H9 (cell line): ENCODE results near the gene CD200. TPM values are rescaled to one million over a fixed set of nuclear protein-coding genes. Genes with fewer than 3 reads are reported as not detected.

ENCODE experiments used
- DNase-seq: peaks from one replicate; pipeline ENCODE4 v3.0.0-alpha.2; 2017
- H2AFZ ChIP-seq: one replicate; pipeline ENCODE4 v1.6.1; 2013; ENCODE audit warnings: mild to moderate bottlenecking, low read length, control low read depth, moderate library complexity
- H2AK5ac ChIP-seq: 2 replicates; pipeline ENCODE4 v1.6.1; 2013; ENCODE audit warnings: low read length, control low read depth, mixed read lengths; ENCODE audit not compliant: insufficient read length
- H2BK120ac ChIP-seq: one replicate; pipeline ENCODE4 v1.6.1; 2013; ENCODE audit warnings: low read depth, mild to moderate bottlenecking, low read length, control low read depth, inconsistent platforms; ENCODE audit not compliant: poor library complexity, severe bottlenecking
- H2BK12ac ChIP-seq: 2 replicates; pipeline ENCODE4 v1.6.1; 2013; ENCODE audit warnings: low read length, control low read depth, mixed read lengths, low read depth; ENCODE audit not compliant: insufficient read length
- H2BK15ac ChIP-seq: 2 replicates; pipeline ENCODE4 v1.6.1; 2013; ENCODE audit warnings: low read depth, low read length, control low read depth
- H2BK20ac ChIP-seq: one replicate; pipeline ENCODE4 v1.6.1; 2013; ENCODE audit warnings: low read depth, mild to moderate bottlenecking, low read length, control low read depth, inconsistent platforms; ENCODE audit not compliant: poor library complexity, severe bottlenecking
- H2BK5ac ChIP-seq: 2 replicates; pipeline ENCODE4 v1.6.1; 2013; ENCODE audit warnings: low read length, control low read depth, mixed read lengths; ENCODE audit not compliant: insufficient read length
- H3K14ac ChIP-seq: 2 replicates; pipeline ENCODE4 v1.6.1; 2013; ENCODE audit warnings: low read length, control low read depth; ENCODE audit not compliant: insufficient read depth
- H3K18ac ChIP-seq: 2 replicates; pipeline ENCODE4 v1.6.1; 2013; ENCODE audit warnings: low read depth, mild to moderate bottlenecking, mixed read lengths, low read length, control low read depth; ENCODE audit not compliant: insufficient read length
- H3K23ac ChIP-seq: 2 replicates; pipeline ENCODE4 v1.6.1; 2013; ENCODE audit warnings: low read length, control low read depth, mixed read lengths, low read depth; ENCODE audit not compliant: insufficient read length
- H3K23me2 ChIP-seq: 2 replicates; pipeline ENCODE4 v1.6.1; 2013; ENCODE audit warnings: low read depth, mild to moderate bottlenecking, mixed read lengths, low read length, control low read depth; ENCODE audit not compliant: insufficient read length, poor library complexity, severe bottlenecking
- H3K27ac ChIP-seq: 2 replicates; pipeline ENCODE4 v1.5.1; 2013; ENCODE audit warnings: low read length, control low read depth, mixed read lengths, low read depth; ENCODE audit not compliant: insufficient read length
- H3K27me3 ChIP-seq: 2 replicates; pipeline ENCODE4 v1.6.1; 2013; ENCODE audit warnings: low read length, control low read depth, inconsistent platforms; ENCODE audit not compliant: insufficient read depth
- H3K4ac ChIP-seq: 2 replicates; pipeline ENCODE4 v1.6.1; 2013; ENCODE audit warnings: low read depth, mild to moderate bottlenecking, control low read depth, inconsistent platforms, low read length, moderate library complexity
- H3K4me1 ChIP-seq: 2 replicates; pipeline ENCODE4 v1.6.1; 2013; ENCODE audit warnings: low read length, control low read depth, inconsistent platforms; ENCODE audit not compliant: insufficient read depth
- H3K4me2 ChIP-seq: 2 replicates; pipeline ENCODE4 v1.6.1; 2013; ENCODE audit warnings: low read length, control low read depth, mixed read lengths; ENCODE audit not compliant: insufficient read length, insufficient read depth
- H3K56ac ChIP-seq: 2 replicates; pipeline ENCODE4 v1.6.1; 2013; ENCODE audit warnings: low read depth, mild to moderate bottlenecking, mixed read lengths, low read length, control low read depth; ENCODE audit not compliant: insufficient read length
- H3K79me1 ChIP-seq: 2 replicates; pipeline ENCODE4 v1.6.1; 2013; ENCODE audit warnings: low read depth, mild to moderate bottlenecking, moderate library complexity, low read length, control low read depth, inconsistent platforms; ENCODE audit not compliant: insufficient read depth, poor library complexity, severe bottlenecking
- H3K79me2 ChIP-seq: 2 replicates; pipeline ENCODE4 v1.6.1; 2013; ENCODE audit warnings: low read length, control low read depth, inconsistent platforms; ENCODE audit not compliant: insufficient read depth
- H3K9ac ChIP-seq: 2 replicates; pipeline ENCODE4 v1.6.1; 2013; ENCODE audit warnings: low read length, control low read depth, mixed read lengths; ENCODE audit not compliant: insufficient read length; ENCODE audit errors: extremely low read depth
- H3K9me3 ChIP-seq: one replicate; pipeline ENCODE4 v1.6.1; 2013; ENCODE audit warnings: low read depth, low read length, inconsistent platforms; ENCODE audit not compliant: control insufficient read depth
- H3T11ph ChIP-seq: one replicate; pipeline ENCODE4 v1.6.1; 2013; ENCODE audit warnings: mild to moderate bottlenecking, low read length, control low read depth, inconsistent platforms
- H4K20me1 ChIP-seq: one replicate; pipeline ENCODE4 v1.6.1; 2013; ENCODE audit not compliant: control insufficient read depth, insufficient read length, insufficient read depth
- H4K5ac ChIP-seq: 2 replicates; pipeline ENCODE4 v1.6.1; 2013; ENCODE audit warnings: low read depth, mild to moderate bottlenecking, mixed read lengths, low read length, control low read depth; ENCODE audit not compliant: insufficient read length
- H4K8ac ChIP-seq: replicated peaks from 2 replicates; pipeline ENCODE4 v1.6.1; 2013; ENCODE audit warnings: low read length, control low read depth, mixed read lengths, low read depth; ENCODE audit not compliant: insufficient read length
- H4K91ac ChIP-seq: 2 replicates; pipeline ENCODE4 v1.6.1; 2013; ENCODE audit warnings: low read depth, mild to moderate bottlenecking, moderate library complexity, mixed read lengths, low read length, control low read depth; ENCODE audit not compliant: insufficient read length
- H3K27ac Mint-ChIP-seq, 3 experiments: 2 replicates in 2 of 3; 3 replicates in 1 of 3; pipeline ENCODE4 v1.8.0; 2020 to 2021; ENCODE audit warnings: mixed read lengths in 3 of 3, mild to moderate bottlenecking in 1 of 3, moderate library complexity in 1 of 3
- H3K27me3 Mint-ChIP-seq: 2 replicates; pipeline ENCODE4 v1.8.0; 2021; ENCODE audit warnings: low read depth, mild to moderate bottlenecking, moderate library complexity, mixed read lengths
- H3K36me3 Mint-ChIP-seq, 3 experiments: 2 replicates in 2 of 3; 3 replicates in 1 of 3; pipeline ENCODE4 v1.8.0; 2020 to 2021; ENCODE audit warnings: low read depth in 3 of 3, mixed read lengths in 3 of 3; ENCODE audit not compliant: insufficient read depth in 1 of 3
- H3K4me1 Mint-ChIP-seq, 2 experiments: 2 replicates each; pipeline ENCODE4 v1.8.0; 2020; ENCODE audit warnings: mixed read lengths in 2 of 2
- H3K4me3 Mint-ChIP-seq, 2 experiments: 2 replicates in 1 of 2; 3 replicates in 1 of 2; pipeline ENCODE4 v1.8.0; 2020 to 2021; ENCODE audit warnings: mild to moderate bottlenecking in 2 of 2, mixed read lengths in 2 of 2, moderate library complexity in 1 of 2
- H3K9me3 Mint-ChIP-seq, 2 experiments: 2 replicates in 1 of 2; 3 replicates in 1 of 2; pipeline ENCODE4 v1.8.0; 2020; ENCODE audit warnings: mild to moderate bottlenecking in 2 of 2, mixed read lengths in 2 of 2, moderate library complexity in 1 of 2
- CTCF ChIP-seq: fragments of 200-600 bp; sonication (generic); conservative IDR thresholded peaks from 3 replicates; pipeline ENCODE4 v1.8.0; 2021; ENCODE audit warnings: antibody characterized with exemption, mild to moderate bottlenecking
- WGBS: extraction: QIAGEN DNeasy Blood & Tissue Kit; methylation state at CpG from one replicate; pipeline ENCODE4 v1.1.7; 2013; ENCODE audit warnings: missing lambda C conversion rate, low lambda C conversion rate, mixed read lengths; ENCODE audit not compliant: insufficient read length; ENCODE audit errors: extremely low coverage; 5-methylcytosine and 5-hydroxymethylcytosine counted together
- total RNA-seq: library from RNA; stranded (reverse); gene quantifications from 2 replicates; pipeline ENCODE4 v1.2.1, GENCODE V29; 2021

CD200 gene
- total RNA-seq, 1 experiment from 2014 or later = 51.6 TPM

GRCh38 chr3:112338021-112338726, 5.2 kb downstream of the CD200 start:
- H3K23me2 ChIP-seq = peaks cover 5% of the 10 kb centered on the region
- H3K79me1 ChIP-seq = peaks cover 7% of the 10 kb centered on the region
- no peak for TF ChIP-seq CTCF
- no peak overlapping the region for H2BK120ac ChIP-seq
- no peak overlapping the region for H4K8ac ChIP-seq
- DNase-seq = no peak
- H3K18ac ChIP-seq = no peak overlapping the region
- peaks cover 12% of the 10 kb centered on the region for H3K4me1 ChIP-seq
- no peak overlapping the region for H2BK20ac ChIP-seq
- H3K27me3 Mint-ChIP-seq = no peaks in the 10 kb centered on the region
- no peak overlapping the region for H3K9ac ChIP-seq
- WGBS = no CpG with 5 or more reads among the region's 6 CpGs
- no peak overlapping the region for H3K4me2 ChIP-seq
- no peak overlapping the region for H2BK5ac ChIP-seq
- H3T11ph ChIP-seq = no peak overlapping the region
- no peak overlapping the region for H4K91ac ChIP-seq
- no peak overlapping the region for H4K5ac ChIP-seq
- no peak overlapping the region for H2BK15ac ChIP-seq
- H3K4me1 Mint-ChIP-seq = peaks cover 61 to 62% of the 10 kb centered on the region in 2 experiments
- no peak overlapping the region for H3K23ac ChIP-seq
- no peak overlapping the region for H2AK5ac ChIP-seq
- peaks cover 46% of the 10 kb centered on the region for H3K79me2 ChIP-seq
- no peak overlapping the region for H2BK12ac ChIP-seq
- no peaks in the 10 kb centered on the region for H3K9me3 ChIP-seq
- peaks cover 0 to 4% of the 10 kb centered on the region in 2 experiments; a peak in 3 of 5 replicates for H3K9me3 Mint-ChIP-seq
- H3K27ac ChIP-seq = no peak overlapping the region
- no peak overlapping the region for H3K56ac ChIP-seq
- no peak overlapping the region for H2AFZ ChIP-seq
- peak overlapping the region in 1 of 3 experiments; percentile 69; a peak in 1 of 7 replicates for H3K27ac Mint-ChIP-seq
- no peak overlapping the region; a peak in 1 of 5 replicates for H3K4me3 Mint-ChIP-seq
- H3K14ac ChIP-seq = no peak overlapping the region
- no peaks in the 10 kb centered on the region for H3K27me3 ChIP-seq
- H3K4ac ChIP-seq = no peak overlapping the region
- H4K20me1 ChIP-seq = no peaks in the 10 kb centered on the region
- peaks cover 51 to 60% (median 51%) of the 10 kb centered on the region in 3 experiments for H3K36me3 Mint-ChIP-seq
